Esophagus muscularis mucosa (tissue), 4 donors: ENCODE data around the gene KRT83. TPM values are rescaled to one million over a fixed set of nuclear protein-coding genes. Genes with fewer than 3 reads are reported as not detected.
"Not testable (repeated sequence)": the region's sequence is repeated elsewhere in the genome, so short reads cannot be mapped to it uniquely, and the experiment has no call there.

Experiments used
- DNase-seq: peaks from one replicate; pipeline ENCODE4 v3.0.0-alpha.2; 2017; ENCODE audit errors: extremely low spot score
- H3K27ac ChIP-seq, 4 donors: fragments of 200-600 bp; sonication (generic); replicated peaks in 1 of 4; 1 replicate in 3 of 4; 2 replicates in 1 of 4; pipeline ENCODE4 v1.5.1; 2016 to 2019; ENCODE audit warnings: mild to moderate bottlenecking in 1 of 4
- H3K27me3 ChIP-seq, 4 donors: fragments of 200-600 bp; sonication (generic); one replicate each; pipeline versions ENCODE4 v1.5.1 to v1.6.0; 2016 to 2019
- H3K36me3 ChIP-seq, 4 donors: fragments of 200-600 bp; sonication (generic); one replicate each; pipeline ENCODE4 v1.5.1; 2016 to 2019
- H3K4me1 ChIP-seq, 4 donors: fragments of 200-600 bp; sonication (generic); one replicate each; pipeline ENCODE4 v1.5.1; 2016 to 2019
- H3K4me3 ChIP-seq, 4 donors: fragments of 200-600 bp; sonication (generic); 1 replicate in 2 of 4; 2 replicates in 2 of 4; pipeline ENCODE4 v1.5.1; 2016 to 2019; ENCODE audit warnings: mild to moderate bottlenecking in 4 of 4, moderate library complexity in 1 of 4
- H3K9me3 ChIP-seq, 4 donors: fragments of 200-600 bp; sonication (generic); 1 replicate in 3 of 4; 2 replicates in 1 of 4; pipeline ENCODE4 v1.5.1; 2016 to 2019
- EP300 ChIP-seq: sonication (generic); formaldehyde crosslinking; IDR thresholded peaks from one replicate; pipeline ENCODE4 v1.6.1; 2017; ENCODE audit warnings: antibody characterized with exemption
- POLR2A ChIP-seq: fragments of 450-650 bp; IDR thresholded peaks from one replicate; pipeline ENCODE4 v1.6.1; 2017; ENCODE audit warnings: antibody characterized with exemption, moderate library complexity, mild to moderate bottlenecking, low read depth
- POLR2AphosphoS5 ChIP-seq, 2 donors: sonication (generic); formaldehyde crosslinking; IDR thresholded peaks; one replicate each; pipeline ENCODE4 v1.6.1; 2017; ENCODE audit warnings: antibody characterized with exemption in 2 of 2
- WGBS: methylation state at CpG from one replicate; pipeline ENCODE4 v1.1.5; 2018; 5-methylcytosine and 5-hydroxymethylcytosine counted together
- intact Hi-C: fragments of 100-400 bp; cut with DNase I; formaldehyde crosslinking; loops from one replicate; pipeline ENCODE4 v1.15.1; 2023
- total RNA-seq, 4 donors: library from RNA; depleted of rRNA; stranded (reverse); fragments of >200 nt; gene quantifications; one replicate each; pipeline versions ENCODE4 v1.1.0 to v1.2.1, GENCODE V29; 2016
- TF ChIP-seq, protein P1 (sequence below), 3 experiments: fragments of 200-600 bp in 2 of 3; fragments of 450-650 bp in 1 of 3; sonication (generic) in 2 of 3; IDR thresholded peaks; one replicate each; pipeline ENCODE4 v1.5.1; 2017 to 2019; ENCODE audit warnings: antibody characterized with exemption in 3 of 3, mild to moderate bottlenecking in 2 of 3, moderate library complexity in 1 of 3

Gene KRT83
- total RNA-seq, 4 donors from 2014 or later, result not detected

DNA sequence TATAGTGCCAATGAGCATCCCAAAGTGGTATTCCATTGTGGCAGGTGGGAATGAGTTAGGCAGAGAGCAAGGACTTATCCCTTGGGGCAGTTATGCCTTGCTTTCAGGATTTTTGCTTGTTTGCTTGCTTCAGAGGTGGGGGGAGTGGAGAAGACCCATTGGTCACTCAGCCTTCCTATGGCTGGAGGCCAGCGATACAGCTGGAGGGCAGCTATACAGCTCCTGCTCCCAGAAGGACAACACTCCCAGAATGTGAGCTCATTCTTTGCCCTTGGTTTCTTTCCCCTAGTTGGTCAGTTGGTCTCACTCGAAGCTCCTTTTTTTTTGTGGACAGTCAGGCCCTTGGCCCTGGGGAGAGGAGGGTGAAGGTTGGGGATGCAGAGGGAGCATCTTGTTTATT is 14.5 kb downstream of the KRT83 start:
- TF ChIP-seq EP300 (no peak), POLR2A (no peak), POLR2AphosphoS5 (IDR thresholded peaks at IDR 0.05) (no peak)
- TF ChIP-seq, protein P1, sequence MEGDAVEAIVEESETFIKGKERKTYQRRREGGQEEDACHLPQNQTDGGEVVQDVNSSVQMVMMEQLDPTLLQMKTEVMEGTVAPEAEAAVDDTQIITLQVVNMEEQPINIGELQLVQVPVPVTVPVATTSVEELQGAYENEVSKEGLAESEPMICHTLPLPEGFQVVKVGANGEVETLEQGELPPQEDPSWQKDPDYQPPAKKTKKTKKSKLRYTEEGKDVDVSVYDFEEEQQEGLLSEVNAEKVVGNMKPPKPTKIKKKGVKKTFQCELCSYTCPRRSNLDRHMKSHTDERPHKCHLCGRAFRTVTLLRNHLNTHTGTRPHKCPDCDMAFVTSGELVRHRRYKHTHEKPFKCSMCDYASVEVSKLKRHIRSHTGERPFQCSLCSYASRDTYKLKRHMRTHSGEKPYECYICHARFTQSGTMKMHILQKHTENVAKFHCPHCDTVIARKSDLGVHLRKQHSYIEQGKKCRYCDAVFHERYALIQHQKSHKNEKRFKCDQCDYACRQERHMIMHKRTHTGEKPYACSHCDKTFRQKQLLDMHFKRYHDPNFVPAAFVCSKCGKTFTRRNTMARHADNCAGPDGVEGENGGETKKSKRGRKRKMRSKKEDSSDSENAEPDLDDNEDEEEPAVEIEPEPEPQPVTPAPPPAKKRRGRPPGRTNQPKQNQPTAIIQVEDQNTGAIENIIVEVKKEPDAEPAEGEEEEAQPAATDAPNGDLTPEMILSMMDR (IDR thresholded peaks at IDR 0.05), result no peak

DNA sequence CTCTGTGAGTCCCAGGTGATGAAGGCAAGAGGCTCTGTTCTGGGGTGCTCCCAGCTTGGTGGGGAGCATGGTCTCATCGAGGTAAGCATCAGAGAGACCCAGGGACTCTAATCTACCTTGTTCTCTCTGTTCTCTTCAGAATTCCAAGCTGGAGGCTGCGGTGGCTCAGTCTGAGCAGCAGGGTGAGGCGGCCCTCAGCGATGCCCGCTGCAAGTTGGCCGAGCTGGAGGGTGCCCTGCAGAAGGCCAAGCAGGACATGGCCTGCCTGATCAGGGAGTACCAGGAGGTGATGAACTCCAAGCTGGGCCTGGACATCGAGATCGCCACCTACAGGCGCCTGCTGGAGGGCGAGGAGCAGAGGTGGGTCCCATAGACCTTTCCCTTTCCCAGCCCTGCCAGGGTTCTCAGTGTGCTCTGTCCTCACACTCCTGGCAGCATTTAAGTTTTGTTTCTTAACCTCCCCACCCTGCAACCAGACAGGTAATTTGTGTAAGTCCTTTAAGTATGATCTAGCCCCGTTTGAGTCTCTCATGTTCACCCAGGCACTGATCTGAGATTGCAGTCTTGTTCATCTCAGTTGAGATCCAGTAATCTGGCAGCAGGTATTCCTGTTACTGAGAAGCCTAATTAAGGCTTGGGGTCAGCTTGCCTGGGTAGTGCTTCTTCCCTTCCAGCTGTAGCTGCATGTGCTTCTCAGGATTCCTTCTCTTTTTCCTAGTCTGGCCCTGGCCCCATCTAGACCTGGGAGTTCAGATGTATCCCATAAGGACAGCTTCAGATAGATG is 15.1 kb downstream of the KRT83 start:
- Histone ChIP-seq H3K27me3 (peaks cover 0 to 9% (median 0%) of the 10 kb centered on the region in 4 donors), H3K27ac (no peak overlapping the region), H3K9me3 (no peaks in the 10 kb centered on the region), H3K4me3 (no peak overlapping the region), H3K36me3 (no peaks in the 10 kb centered on the region), H3K4me1 (peaks cover 7 to 26% (median 19%) of the 10 kb centered on the region in 4 donors)
- DNase-seq, result no peak
- TF ChIP-seq, protein P1 (IDR thresholded peaks at IDR 0.05), result peak in 1 of 3 experiments; percentile 21
- no peak for TF ChIP-seq EP300
- WGBS, result 82% methylated on average over 2 of the region's 11 CpGs
- intact Hi-C loops, result no loop called here

More for the DNA sequence above, 14.5 kb downstream of the KRT83 start:
- peaks cover 7 to 29% (median 19%) of the 10 kb centered on the region in 4 donors for H3K4me1 ChIP-seq
- H3K9me3 ChIP-seq, result no peaks in the 10 kb centered on the region
- no peak overlapping the region for H3K27ac ChIP-seq
- no peak overlapping the region for H3K4me3 ChIP-seq
- WGBS, result 96% methylated on average over 2 of the region's 2 CpGs
- DNase-seq, result no peak
- intact Hi-C loops, result no loop called here
- H3K27me3 ChIP-seq, result peaks cover 0 to 9% (median 0%) of the 10 kb centered on the region in 4 donors
- H3K36me3 ChIP-seq, result no peaks in the 10 kb centered on the region

DNA sequence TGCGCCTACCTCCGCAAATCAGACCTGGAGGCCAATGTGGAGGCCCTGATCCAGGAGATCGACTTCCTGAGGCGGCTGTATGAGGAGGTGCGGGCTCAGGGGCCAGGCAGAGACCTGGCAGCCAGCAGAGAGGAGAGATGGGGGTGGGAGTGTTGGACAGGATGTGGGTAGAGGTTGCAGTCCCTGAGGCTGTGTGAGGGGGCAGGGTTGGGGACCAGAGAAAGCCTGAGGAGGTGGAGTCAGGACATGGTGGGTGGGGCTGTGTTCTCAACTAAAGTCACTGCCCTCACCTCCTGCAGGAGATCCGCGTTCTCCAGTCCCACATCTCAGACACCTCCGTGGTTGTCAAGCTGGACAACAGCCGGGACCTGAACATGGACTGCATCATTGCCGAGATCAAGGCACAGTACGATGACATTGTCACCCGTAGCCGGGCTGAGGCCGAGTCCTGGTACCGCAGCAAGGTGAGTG is 16.2 kb downstream of the KRT83 start:
- intact Hi-C loops, H3K36me3 ChIP-seq, H3K9me3 ChIP-seq, H3K4me3 ChIP-seq, H3K27ac ChIP-seq, DNase-seq, H3K27me3 ChIP-seq: not testable (repeated sequence)
- peaks cover 7 to 24% (median 19%) of the 10 kb centered on the region in 4 donors for H3K4me1 ChIP-seq
- WGBS, result 87% methylated on average over 15 of the region's 15 CpGs

DNA sequence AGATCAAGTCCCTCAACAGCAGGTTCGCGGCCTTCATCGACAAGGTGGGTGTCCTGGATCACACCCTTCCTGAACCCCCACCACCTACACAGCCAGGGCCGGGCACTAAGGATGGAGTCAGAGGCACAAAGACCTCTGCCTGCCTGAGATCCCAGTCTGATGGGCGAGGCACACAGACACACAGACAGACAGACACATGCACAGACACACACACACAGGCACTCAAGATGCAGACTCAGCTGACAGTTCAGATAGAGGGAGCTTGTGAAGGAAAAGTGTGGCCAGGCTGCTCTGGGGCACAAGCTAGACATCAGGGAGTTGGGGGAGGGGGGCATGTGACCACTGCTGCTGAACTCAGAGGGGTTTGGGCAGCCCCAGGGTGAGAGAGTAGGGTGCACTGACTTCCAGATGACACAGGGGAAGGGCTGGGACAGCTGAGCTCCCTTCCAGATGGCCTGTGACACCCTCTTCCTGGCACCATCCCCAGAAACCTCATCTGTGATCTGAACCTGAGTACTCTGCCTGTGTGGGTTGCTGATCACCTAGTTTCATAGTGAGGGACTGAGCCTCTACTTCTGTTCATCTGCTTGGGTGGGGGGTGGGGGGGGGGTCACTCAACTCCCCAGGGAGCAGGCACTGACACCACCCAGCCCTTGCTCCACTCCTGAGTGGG is 18.8 kb downstream of the KRT83 start:
- H3K4me3 ChIP-seq, H3K4me1 ChIP-seq, H3K27me3 ChIP-seq, H3K36me3 ChIP-seq, H3K9me3 ChIP-seq, intact Hi-C loops, H3K27ac ChIP-seq, DNase-seq: not testable (repeated sequence)
- WGBS, result no CpG with 5 or more reads among the region's 5 CpGs

DNA sequence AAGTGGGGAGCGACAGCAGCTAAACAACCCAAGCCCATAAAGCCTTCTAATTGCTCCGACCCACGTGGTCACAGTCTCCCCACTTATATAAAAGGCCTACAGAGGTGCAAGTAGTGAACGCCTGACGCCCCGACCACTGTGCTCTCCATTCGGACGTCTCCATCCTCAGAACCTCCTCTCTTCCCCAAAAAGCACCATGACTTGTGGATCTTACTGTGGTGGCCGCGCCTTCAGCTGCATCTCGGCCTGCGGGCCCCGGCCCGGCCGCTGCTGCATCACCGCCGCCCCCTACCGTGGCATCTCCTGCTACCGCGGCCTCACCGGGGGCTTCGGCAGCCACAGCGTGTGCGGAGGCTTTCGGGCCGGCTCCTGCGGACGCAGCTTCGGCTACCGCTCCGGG is 19.5 kb downstream of the KRT83 start:
- DNase-seq, intact Hi-C loops, H3K9me3 ChIP-seq, H3K27ac ChIP-seq, H3K36me3 ChIP-seq, H3K4me3 ChIP-seq, H3K27me3 ChIP-seq, H3K4me1 ChIP-seq: not testable (repeated sequence)
- WGBS, result 81% methylated on average over 11 of the region's 31 CpGs

DNA sequence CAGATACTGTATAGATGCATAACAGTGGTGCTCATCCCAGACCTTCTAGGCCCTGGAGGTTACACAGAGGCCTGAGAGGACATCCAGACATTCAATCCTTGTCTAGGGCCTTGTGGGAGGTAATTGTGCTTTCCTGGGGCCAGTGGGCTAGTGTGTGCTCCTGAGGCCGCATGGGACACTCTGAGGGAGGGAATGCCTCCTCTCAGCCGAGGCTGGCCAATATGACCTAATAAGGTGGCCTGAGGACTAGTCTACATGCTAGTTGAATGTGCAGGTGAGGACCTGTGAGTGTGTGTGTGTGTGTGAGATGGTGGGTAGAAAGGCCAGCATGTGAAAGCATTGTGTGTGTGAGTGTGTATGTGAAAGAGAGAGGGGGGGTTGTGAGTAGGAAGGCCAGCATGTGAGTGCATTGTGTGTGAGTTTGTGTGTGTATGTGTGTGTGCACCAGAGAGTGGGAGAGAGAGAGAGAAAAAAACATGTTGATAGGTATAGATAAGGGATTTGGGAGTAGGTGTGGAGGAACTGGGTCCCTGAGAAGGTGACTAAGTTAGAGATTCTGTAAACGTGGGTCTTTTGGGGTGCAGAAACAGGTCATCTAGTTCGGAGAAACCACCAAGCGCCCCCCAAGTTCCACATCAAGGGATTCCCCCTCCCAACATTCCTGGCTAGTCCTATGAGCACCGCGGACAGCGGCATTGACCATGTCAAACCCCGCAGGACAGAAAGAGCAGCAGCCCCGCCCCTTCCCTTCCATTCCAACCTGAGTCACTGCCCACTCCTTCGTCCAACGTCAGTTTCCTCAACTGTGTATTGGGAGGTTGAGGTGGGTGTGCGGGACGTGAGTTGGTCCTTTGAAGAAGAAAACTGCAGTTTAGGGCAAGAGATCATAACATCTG is 20.2 kb downstream of the KRT83 start:
- no peak for TF ChIP-seq EP300
- TF ChIP-seq POLR2AphosphoS5 (IDR thresholded peaks at IDR 0.05), result no peak
- TF ChIP-seq, protein P1 (IDR thresholded peaks at IDR 0.05), result no peak
- TF ChIP-seq POLR2A, result no peak
- Histone ChIP-seq H3K4me3 (no peak overlapping the region), H3K4me1 (no peaks in the 10 kb centered on the region), H3K27me3 (no peaks in the 10 kb centered on the region), H3K27ac (no peak overlapping the region), H3K9me3 (no peaks in the 10 kb centered on the region), H3K36me3 (no peaks in the 10 kb centered on the region)
- intact Hi-C loops, result no loop called here
- WGBS, result 61% methylated on average over 13 of the region's 14 CpGs
- DNase-seq, result no peak
